Spinal cord (tissue), 10 donors: ENCODE results near the gene SLC2A2. TPM values are rescaled to one million over a fixed set of nuclear protein-coding genes. Genes with fewer than 3 reads are reported as not detected.

ENCODE experiments used
- DNase-seq, 6 donors: peaks; one replicate each; pipeline versions ENCODE4 v3.0.0 to v3.0.0-alpha.2; 2013 to 2015; ENCODE audit warnings: low spot score in 6 of 6, low read depth in 4 of 6
- H3K27ac ChIP-seq: one replicate; pipeline ENCODE4 v1.5.1; 2013; ENCODE audit warnings: low read depth, low read length, control low read depth
- H3K27me3 ChIP-seq: one replicate; pipeline ENCODE4 v1.6.1; 2013; ENCODE audit warnings: low read length; ENCODE audit not compliant: control insufficient read depth, insufficient read depth
- H3K36me3 ChIP-seq: one replicate; pipeline ENCODE4 v1.6.1; 2013; ENCODE audit warnings: low read length; ENCODE audit not compliant: control insufficient read depth, insufficient read depth
- H3K4me1 ChIP-seq: one replicate; pipeline ENCODE4 v1.6.1; 2013; ENCODE audit warnings: low read length; ENCODE audit not compliant: control insufficient read depth, insufficient read depth
- H3K4me3 ChIP-seq: one replicate; pipeline ENCODE4 v1.5.1; 2013; ENCODE audit warnings: low read depth, low read length, control low read depth
- H3K9me3 ChIP-seq: one replicate; pipeline ENCODE4 v1.6.1; 2013; ENCODE audit warnings: low read length; ENCODE audit not compliant: control insufficient read depth, insufficient read depth
- WGBS: methylation state at CpG from one replicate; pipeline ENCODE4 v1.1.5; 2013; ENCODE audit warnings: missing lambda C conversion rate; ENCODE audit not compliant: insufficient coverage; 5-methylcytosine and 5-hydroxymethylcytosine counted together
- polyA plus RNA-seq, 2 donors: library from polyadenylated mRNA; unstranded; fragments of 120-200 nt; gene quantifications; one replicate each; pipeline ENCODE4 v1.2.1, GENCODE V29; 2013; ENCODE audit not compliant: insufficient read length in 2 of 2
- total RNA-seq, 2 donors: library from RNA; depleted of rRNA in 1 of 2; stranded (reverse); fragments of 120-200 nt in 1 of 2; fragments of >200 nt in 1 of 2; gene quantifications; one replicate each; pipeline versions ENCODE4 v1.2.3 to v1.2.4, GENCODE V29; 2013 to 2014
- donor health status: healthy.

SLC2A2 gene
- total and polyA plus RNA-seq, 4 donors: 0.10 to 0.28 (median 0.27) TPM; not detected in 1

- no peaks in the 10 kb centered on the region for H3K9me3 ChIP-seq
- H3K27me3 ChIP-seq: no peaks in the 10 kb centered on the region
- no peak overlapping the region for H3K27ac ChIP-seq
- no peak for DNase-seq
- no peaks in the 10 kb centered on the region for H3K4me1 ChIP-seq
- no peak overlapping the region for H3K4me3 ChIP-seq
- WGBS: no CpG with 5 or more reads among the region's 2 CpGs
- H3K36me3 ChIP-seq: no peaks in the 10 kb centered on the region
These were observed 34.9 kb downstream of the SLC2A2 start for GRCh38 chr3:170991664-170992063.

- H3K4me3 ChIP-seq: no peak overlapping the region
- H3K27me3 ChIP-seq: no peaks in the 10 kb centered on the region
- H3K4me1 ChIP-seq: no peaks in the 10 kb centered on the region
- no peak for DNase-seq
- WGBS: 93% methylated on average over 5 of the region's 5 CpGs
- no peaks in the 10 kb centered on the region for H3K9me3 ChIP-seq
- H3K27ac ChIP-seq: no peak overlapping the region
- no peaks in the 10 kb centered on the region for H3K36me3 ChIP-seq
These were observed 37.3 kb downstream of the SLC2A2 start for GRCh38 chr3:170989100-170989648.

- no peaks in the 10 kb centered on the region for H3K27me3 ChIP-seq
- H3K4me1 ChIP-seq: no peaks in the 10 kb centered on the region
- H3K4me3 ChIP-seq: no peak overlapping the region
- WGBS: 88% methylated on average over 3 of the region's 3 CpGs
- H3K9me3 ChIP-seq: peaks cover 2% of the 10 kb centered on the region
- no peak overlapping the region for H3K27ac ChIP-seq
- DNase-seq: no peak
- H3K36me3 ChIP-seq: no peaks in the 10 kb centered on the region
These were observed 38.1 kb downstream of the SLC2A2 start for GRCh38 chr3:170988378-170988777.

- Histone ChIP-seq H3K4me3 (no peak overlapping the region), H3K27me3 (no peaks in the 10 kb centered on the region), H3K27ac (no peak overlapping the region), H3K9me3 (peaks cover 2% of the 10 kb centered on the region), H3K4me1 (no peaks in the 10 kb centered on the region), H3K36me3 (no peaks in the 10 kb centered on the region)
- WGBS: no CpG with 5 or more reads among the region's 2 CpGs
- no peak for DNase-seq
These were observed 41.2 kb downstream of the SLC2A2 start for GRCh38 chr3:170985304-170985703.

- H3K9me3 ChIP-seq: peaks cover 2% of the 10 kb centered on the region
- DNase-seq: no peak
- H3K36me3 ChIP-seq: no peaks in the 10 kb centered on the region
- WGBS: no CpG with 5 or more reads among the region's 2 CpGs
- no peak overlapping the region for H3K27ac ChIP-seq
- H3K4me3 ChIP-seq: no peak overlapping the region
- no peaks in the 10 kb centered on the region for H3K27me3 ChIP-seq
- H3K4me1 ChIP-seq: no peaks in the 10 kb centered on the region
These were observed 43.8 kb downstream of the SLC2A2 start for GRCh38 chr3:170982733-170983132.

- H3K27ac ChIP-seq: no peak overlapping the region
- peaks cover 2% of the 10 kb centered on the region for H3K9me3 ChIP-seq
- H3K4me3 ChIP-seq: no peak overlapping the region
- no peaks in the 10 kb centered on the region for H3K27me3 ChIP-seq
- no peaks in the 10 kb centered on the region for H3K4me1 ChIP-seq
- H3K36me3 ChIP-seq: no peaks in the 10 kb centered on the region
- DNase-seq: no peak
These were observed 46.1 kb downstream of the SLC2A2 start for GRCh38 chr3:170980399-170980798.

GRCh38 chr3:170977949-170978745, 48.4 kb downstream of the SLC2A2 start:
- Histone ChIP-seq H3K4me3 (no peak overlapping the region), H3K4me1 (no peaks in the 10 kb centered on the region)
- peak in 1 of 6 donors; percentile 28 for DNase-seq

GRCh38 chr3:170976190-170976519, 50.4 kb downstream of the SLC2A2 start:
- Histone ChIP-seq H3K9me3 (no peaks in the 10 kb centered on the region), H3K4me3 (no peak overlapping the region), H3K36me3 (no peaks in the 10 kb centered on the region), H3K27me3 (no peaks in the 10 kb centered on the region), H3K27ac (no peak overlapping the region), H3K4me1 (no peaks in the 10 kb centered on the region)
- DNase-seq: no peak
- 86% methylated on average over 1 of the region's 4 CpGs for WGBS

More at GRCh38 chr3:170977949-170978745, 48.4 kb downstream of the SLC2A2 start:
- H3K27ac ChIP-seq: no peak overlapping the region
- 70% methylated on average over 4 of the region's 11 CpGs for WGBS
- no peaks in the 10 kb centered on the region for H3K9me3 ChIP-seq
- no peaks in the 10 kb centered on the region for H3K27me3 ChIP-seq
- no peaks in the 10 kb centered on the region for H3K36me3 ChIP-seq

- Histone ChIP-seq H3K27me3 (no peaks in the 10 kb centered on the region), H3K9me3 (no peaks in the 10 kb centered on the region), H3K4me3 (no peak overlapping the region), H3K36me3 (no peaks in the 10 kb centered on the region), H3K4me1 (no peaks in the 10 kb centered on the region), H3K27ac (no peak overlapping the region)
- 94% methylated on average over 15 of the region's 16 CpGs for WGBS
- no peak for DNase-seq
These were observed 51.0 kb downstream of the SLC2A2 start for GRCh38 chr3:170975283-170976189.
